Measurements from ENCODE around the gene UNC5A. TPM values are rescaled to one million over a fixed set of nuclear protein-coding genes. Genes with fewer than 3 reads are reported as not detected.

UNC5A gene
- total RNA-seq = not detected

DNA sequence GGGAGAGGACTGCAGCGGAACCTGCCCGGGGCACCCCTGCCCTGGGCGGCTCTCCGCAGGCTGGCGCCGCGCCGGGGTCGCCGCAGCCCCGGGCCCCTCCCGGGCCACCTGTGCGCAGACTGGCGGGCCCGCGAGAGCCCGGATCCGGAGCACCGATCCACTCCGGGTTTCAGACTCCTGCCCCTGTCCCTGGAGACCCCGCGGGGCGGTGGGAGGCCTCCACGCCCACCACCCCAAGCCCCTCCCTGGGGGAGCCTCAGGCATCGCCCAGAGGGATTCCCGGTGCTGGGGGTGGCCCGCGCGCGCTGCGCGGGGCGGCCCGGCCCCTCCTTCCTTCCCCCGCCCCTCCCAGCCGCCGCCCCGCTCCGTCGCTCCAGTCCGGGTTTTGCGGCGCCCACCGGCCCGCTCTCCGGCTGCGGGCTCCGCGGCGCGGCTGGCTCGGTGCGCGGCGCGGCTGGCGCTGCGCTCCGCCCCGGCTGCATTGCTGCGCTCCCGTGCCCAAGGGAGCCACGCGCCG lies at the start of gene UNC5A:
Gene UNC5A, plus strand, starts transcription at position 479 of the 517 bp plus-strand sequence. CDS start 192 bp downstream, outside the sequence.

DNA sequence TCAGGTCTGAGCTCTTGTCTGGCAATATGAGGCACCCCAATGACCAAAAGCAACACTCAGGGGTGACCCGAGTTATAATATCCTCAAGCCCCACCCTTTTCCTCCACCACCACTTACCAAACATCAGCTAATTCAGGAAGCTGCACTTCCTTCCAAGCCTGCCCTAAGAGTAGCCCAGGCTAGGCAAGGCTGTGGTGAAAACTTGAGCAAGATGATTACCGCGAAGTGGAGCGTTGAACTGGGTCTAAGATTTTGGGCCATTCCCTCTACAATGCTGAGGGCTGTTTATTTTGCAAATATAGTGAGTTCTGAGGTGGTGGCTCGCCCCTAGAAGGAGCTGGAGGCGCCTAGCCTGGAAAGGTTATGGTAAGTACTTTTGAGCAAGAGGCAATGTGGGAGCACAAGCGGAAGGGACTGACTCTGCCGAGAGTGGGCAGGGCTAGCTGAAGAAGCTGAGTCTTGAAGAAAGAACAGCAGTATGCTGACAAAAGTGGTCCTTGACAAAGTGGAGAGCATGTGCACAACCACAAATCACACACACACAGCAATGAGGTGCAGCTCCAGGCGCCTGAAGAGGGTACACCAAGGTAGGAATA lies 89.0 kb downstream of the UNC5A start, which contains the start of gene HK3:
Gene HK3, minus strand, starts transcription at position 51 of the 596 bp plus-strand sequence. CDS start 3,187 bp downstream, outside the sequence.

Other genes starting within 250 kb of the UNC5A start
- 1 to 10 TPM; 2.2 to 2.3 TPM for gene GPRIN1, start 200.4 kb upstream of the UNC5A start, total RNA-seq
- not detected for gene SNCB, start 180.0 kb upstream of the UNC5A start, total RNA-seq
- gene EIF4E1B, start 179.9 kb upstream of the UNC5A start, total RNA-seq = not detected
- 10 to 100 TPM; 44.6 to 48.0 TPM for gene TSPAN17, start 163.1 kb upstream of the UNC5A start, total RNA-seq
- under 1 TPM in 1 of 2 experiments, not detected in 1; 0.18 TPM for gene HK3, start 88.8 kb downstream of the UNC5A start, total RNA-seq
- gene UIMC1, start 196.2 kb downstream of the UNC5A start, total RNA-seq = 10 to 100 TPM; 54.3 to 56.0 TPM
- 10 to 100 TPM; 20.9 to 23.8 TPM for gene ZNF346, start 212.1 kb downstream of the UNC5A start, total RNA-seq